Esophagus squamous epithelium (tissue), 4 donors: ENCODE results near the gene TRIM69.

ENCODE experiments used
- CTCF ChIP-seq, 6 experiments: fragments of 450-650 bp in 4 of 6; fragments of 200-600 bp in 2 of 6; sonication (generic) in 2 of 6; IDR thresholded peaks; one replicate each; pipeline ENCODE4 v1.5.1; 2016 to 2019; ENCODE audit warnings: antibody characterized with exemption in 6 of 6, mild to moderate bottlenecking in 4 of 6, moderate library complexity in 4 of 6
- POLR2A ChIP-seq, 4 donors: fragments of 450-650 bp; IDR thresholded peaks; one replicate each; pipeline ENCODE4 v1.6.1; 2017; ENCODE audit warnings: antibody characterized with exemption in 4 of 4, mild to moderate bottlenecking in 4 of 4, moderate library complexity in 3 of 4

GRCh38 chr15:44734839-44735481, 1.4 kb upstream of the TRIM69 start:
- TF ChIP-seq CTCF (IDR thresholded peaks at IDR 0.05) (no peak), POLR2A (IDR thresholded peaks at IDR 0.05) (no peak)
